Measurements from ENCODE around the gene NYNRIN.

DNA sequence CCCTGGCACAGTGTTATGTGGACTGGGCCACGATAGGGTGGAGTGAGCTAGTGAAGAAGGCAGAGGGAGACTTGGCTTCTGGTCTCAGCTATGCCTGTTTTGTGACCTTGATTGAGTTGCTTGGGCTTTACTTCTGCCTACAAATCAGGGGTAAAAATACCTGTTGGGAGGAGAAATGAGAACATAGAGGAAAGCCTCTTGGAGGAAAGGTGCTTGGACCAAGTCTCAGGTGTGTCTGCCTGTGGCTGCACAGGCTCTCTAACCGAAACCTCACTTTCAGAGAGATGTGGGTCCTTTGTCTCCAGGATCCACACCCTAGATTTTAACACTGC, 38.9 kb downstream of the NYNRIN start:
- TF ChIP-seq, protein P1, sequence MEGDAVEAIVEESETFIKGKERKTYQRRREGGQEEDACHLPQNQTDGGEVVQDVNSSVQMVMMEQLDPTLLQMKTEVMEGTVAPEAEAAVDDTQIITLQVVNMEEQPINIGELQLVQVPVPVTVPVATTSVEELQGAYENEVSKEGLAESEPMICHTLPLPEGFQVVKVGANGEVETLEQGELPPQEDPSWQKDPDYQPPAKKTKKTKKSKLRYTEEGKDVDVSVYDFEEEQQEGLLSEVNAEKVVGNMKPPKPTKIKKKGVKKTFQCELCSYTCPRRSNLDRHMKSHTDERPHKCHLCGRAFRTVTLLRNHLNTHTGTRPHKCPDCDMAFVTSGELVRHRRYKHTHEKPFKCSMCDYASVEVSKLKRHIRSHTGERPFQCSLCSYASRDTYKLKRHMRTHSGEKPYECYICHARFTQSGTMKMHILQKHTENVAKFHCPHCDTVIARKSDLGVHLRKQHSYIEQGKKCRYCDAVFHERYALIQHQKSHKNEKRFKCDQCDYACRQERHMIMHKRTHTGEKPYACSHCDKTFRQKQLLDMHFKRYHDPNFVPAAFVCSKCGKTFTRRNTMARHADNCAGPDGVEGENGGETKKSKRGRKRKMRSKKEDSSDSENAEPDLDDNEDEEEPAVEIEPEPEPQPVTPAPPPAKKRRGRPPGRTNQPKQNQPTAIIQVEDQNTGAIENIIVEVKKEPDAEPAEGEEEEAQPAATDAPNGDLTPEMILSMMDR (conservative IDR thresholded peaks at IDR 0.05 in 1 of 2, IDR thresholded peaks at IDR 0.05 in 1 of 2; ENCODE audit: extremely low read depth in 1 of 2, insufficient read depth in 1 of 2, low read depth in 1 of 2, low read length in 2 of 2) = no peak
- TF ChIP-seq EZH2 (IDR thresholded peaks at IDR 0.05; ENCODE audit: borderline replicate concordance, low read length) = no peak
